ENCODE results near the gene HADHB.

DNA sequence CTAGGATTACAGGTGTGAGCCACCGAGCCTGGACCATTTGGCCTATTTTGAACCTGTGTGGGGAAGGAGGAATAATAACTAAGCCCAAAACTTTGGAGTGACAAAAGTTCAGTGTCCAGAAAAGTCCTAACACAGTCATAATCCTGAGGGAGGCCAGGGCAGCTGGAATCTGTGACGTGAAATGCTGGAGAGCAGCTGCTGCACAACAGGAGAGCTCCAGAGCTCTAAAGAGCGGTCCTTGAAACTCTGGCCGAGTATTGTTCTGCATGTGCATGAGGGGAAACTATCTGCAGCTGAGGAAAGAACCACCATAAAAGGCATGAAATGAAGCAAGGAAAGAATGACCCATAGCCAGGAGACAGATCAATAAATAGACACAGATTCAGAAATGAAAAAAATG is 28.2 kb upstream of the HADHB start:
- no peak for TF ChIP-seq POLR2A (IDR thresholded peaks at IDR 0.05; ENCODE audit: low read length)
- TF ChIP-seq GATA1 (IDR thresholded peaks at IDR 0.05; ENCODE audit: low read depth, low read length) = no peak
